Measurements from ENCODE around the gene CYP4X1.
"Not testable (repeated sequence)": the region's sequence is repeated elsewhere in the genome, so short reads cannot be mapped to it uniquely, and the experiment has no call there.

Gene CYP4X1

GRCh38 chr1:47069509-47069908 lies 46.0 kb downstream of the CYP4X1 start:
- not testable (repeated sequence) for DNase-seq

GRCh38 chr1:47089356-47089755 lies 65.9 kb downstream of the CYP4X1 start:
- peak in 1 of 2 experiments; percentile 27 for DNase-seq

GRCh38 chr1:47091476-47091875 lies 68.0 kb downstream of the CYP4X1 start:
- not testable (repeated sequence) for DNase-seq
